Prostate gland (tissue), 2 donors: ENCODE results near the gene CRTC3.

Source experiments
- POLR2A ChIP-seq: fragments of 450-650 bp; IDR thresholded peaks from one replicate; pipeline ENCODE4 v1.6.1; 2016; ENCODE audit warnings: antibody characterized with exemption, mild to moderate bottlenecking
- POLR2AphosphoS5 ChIP-seq: sonication (generic); formaldehyde crosslinking; IDR thresholded peaks from one replicate; pipeline ENCODE4 v1.6.1; 2017; ENCODE audit warnings: antibody characterized with exemption
- TF ChIP-seq, protein P1 (sequence below), 4 experiments: fragments of 200-600 bp in 2 of 4; fragments of 450-650 bp in 2 of 4; sonication (generic) in 2 of 4; IDR thresholded peaks; 1 replicate in 3 of 4; 2 replicates in 1 of 4; pipeline ENCODE4 v1.5.1; 2016 to 2019; ENCODE audit warnings: antibody characterized with exemption in 4 of 4, mild to moderate bottlenecking in 2 of 4, moderate library complexity in 2 of 4

GRCh38 chr15:90597577-90597976, 67.9 kb downstream of the CRTC3 start:
- TF ChIP-seq, protein P1, sequence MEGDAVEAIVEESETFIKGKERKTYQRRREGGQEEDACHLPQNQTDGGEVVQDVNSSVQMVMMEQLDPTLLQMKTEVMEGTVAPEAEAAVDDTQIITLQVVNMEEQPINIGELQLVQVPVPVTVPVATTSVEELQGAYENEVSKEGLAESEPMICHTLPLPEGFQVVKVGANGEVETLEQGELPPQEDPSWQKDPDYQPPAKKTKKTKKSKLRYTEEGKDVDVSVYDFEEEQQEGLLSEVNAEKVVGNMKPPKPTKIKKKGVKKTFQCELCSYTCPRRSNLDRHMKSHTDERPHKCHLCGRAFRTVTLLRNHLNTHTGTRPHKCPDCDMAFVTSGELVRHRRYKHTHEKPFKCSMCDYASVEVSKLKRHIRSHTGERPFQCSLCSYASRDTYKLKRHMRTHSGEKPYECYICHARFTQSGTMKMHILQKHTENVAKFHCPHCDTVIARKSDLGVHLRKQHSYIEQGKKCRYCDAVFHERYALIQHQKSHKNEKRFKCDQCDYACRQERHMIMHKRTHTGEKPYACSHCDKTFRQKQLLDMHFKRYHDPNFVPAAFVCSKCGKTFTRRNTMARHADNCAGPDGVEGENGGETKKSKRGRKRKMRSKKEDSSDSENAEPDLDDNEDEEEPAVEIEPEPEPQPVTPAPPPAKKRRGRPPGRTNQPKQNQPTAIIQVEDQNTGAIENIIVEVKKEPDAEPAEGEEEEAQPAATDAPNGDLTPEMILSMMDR (IDR thresholded peaks at IDR 0.05), result no peak
- TF ChIP-seq POLR2AphosphoS5 (no peak), POLR2A (no peak)
